Kidney (tissue), 14 donors: ENCODE measurements around the gene TENM4. TPM values are rescaled to one million over a fixed set of nuclear protein-coding genes. Genes with fewer than 3 reads are reported as not detected.
A peak's percentile ranks its signal among the peaks of the same experiment; 100 is the strongest.

ENCODE experiments used
- DNase-seq, 5 donors: peaks; one replicate each; pipeline ENCODE4 v3.0.0-alpha.2; 2013 to 2020
- FAIRE-seq: peaks from 2 replicates; lab custom pipeline; 2012; peaks lifted over from hg19 to GRCh38; lab: Jason Lieb, UNC
- H3K27ac ChIP-seq, 2 donors: one replicate each; pipeline ENCODE4 v1.7.0; 2013; ENCODE audit warnings: low read depth in 2 of 2, low read length in 2 of 2, inconsistent platforms in 1 of 2
- H3K27me3 ChIP-seq: one replicate; pipeline ENCODE4 v1.7.1; 2013; ENCODE audit warnings: low read length, inconsistent platforms; ENCODE audit not compliant: control insufficient read depth, insufficient read depth
- H3K36me3 ChIP-seq, 3 donors: one replicate each; pipeline versions ENCODE4 v1.7.0 to v1.7.1; 2013; ENCODE audit warnings: low read length in 3 of 3, control low read depth in 1 of 3, inconsistent platforms in 1 of 3; ENCODE audit not compliant: insufficient read depth in 3 of 3, control insufficient read depth in 2 of 3
- H3K4me1 ChIP-seq, 3 donors: one replicate each; pipeline versions ENCODE4 v1.7.0 to v1.7.1; 2013; ENCODE audit warnings: low read length in 3 of 3, inconsistent platforms in 1 of 3, low read depth in 1 of 3; ENCODE audit not compliant: control insufficient read depth in 2 of 3, insufficient read depth in 2 of 3
- H3K4me3 ChIP-seq, 3 donors: one replicate each; pipeline versions ENCODE4 v1.7.0 to v1.8.1; 2013; ENCODE audit warnings: low read length in 3 of 3, control low read depth in 1 of 3, inconsistent platforms in 1 of 3
- H3K9ac ChIP-seq, 3 donors: one replicate each; pipeline versions ENCODE4 v1.7.0 to v1.7.1; 2013; ENCODE audit warnings: low read length in 3 of 3, control low read depth in 1 of 3, inconsistent platforms in 1 of 3
- H3K9me3 ChIP-seq, 3 donors: one replicate each; pipeline versions ENCODE4 v1.7.0 to v1.7.1; 2013; ENCODE audit warnings: low read length in 3 of 3, control low read depth in 1 of 3, inconsistent platforms in 1 of 3; ENCODE audit not compliant: control insufficient read depth in 2 of 3, insufficient read depth in 1 of 3
- intact Hi-C: fragments of 100-400 bp; cut with DNase I; formaldehyde crosslinking; loops from one replicate; pipeline ENCODE4 v1.11.1; 2022
- polyA plus RNA-seq: library from polyadenylated mRNA; stranded (reverse); fragments of 350-450 nt; fragmentation: Illumina TruSeq; extraction: RNeasy Lipid Tissue Mini Kit (QIAGEN cat#74804); gene quantifications from one replicate; pipeline ENCODE4 v1.2.3, GENCODE V29; 2014; ENCODE audit warnings: low read depth, low replicate concordance; ENCODE audit not compliant: insufficient read depth
- total RNA-seq: library from RNA; stranded (reverse); fragmentation: NEBNext Ultra II Directional; extraction: Animal tissue kit (Norgen Biotek cat#: 25700); gene quantifications from one replicate; pipeline ENCODE4 v1.2.1, GENCODE V29; 2021
- TF ChIP-seq, protein P1 (sequence below): IDR thresholded peaks from 3 replicates; pipeline ENCODE4 v1.5.1; 2012; ENCODE audit warnings: mild to moderate bottlenecking, moderate library complexity, borderline replicate concordance; ENCODE audit not compliant: insufficient read depth; ENCODE audit errors: extremely low read depth
- donor health status: control.
- donor health status: control.
- donor health status: control.
- donor health status: control.
- donor health status: control.
- donor health status: DM: yes; HTN: yes; CAD: no.
- donor health status: Normal renal cell carcinoma (clear cell type).

Gene TENM4
- total and polyA plus RNA-seq, 2 donors from 2014 or later: 0.34 to 31.0 TPM

DNA sequence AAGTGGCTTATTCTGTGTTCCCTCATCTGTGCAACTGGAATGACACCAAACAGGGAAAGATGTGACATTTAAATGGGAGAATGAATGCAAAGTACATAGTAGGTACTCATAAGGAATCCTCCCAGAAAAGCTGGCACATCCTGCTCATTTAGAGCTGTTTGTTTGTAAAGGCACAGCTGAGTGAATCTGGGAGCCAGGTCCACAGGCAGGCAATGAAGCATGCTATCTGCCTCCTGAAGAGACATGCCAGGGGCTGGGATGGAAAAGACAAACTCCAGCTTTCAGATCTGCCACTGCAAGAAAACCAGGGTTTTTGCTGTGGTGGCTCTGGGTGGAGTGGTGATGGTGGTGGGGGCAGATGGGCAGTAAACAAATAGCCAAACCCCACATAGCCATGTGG, 150.1 kb downstream of the TENM4 start:
- TF ChIP-seq, protein P1, sequence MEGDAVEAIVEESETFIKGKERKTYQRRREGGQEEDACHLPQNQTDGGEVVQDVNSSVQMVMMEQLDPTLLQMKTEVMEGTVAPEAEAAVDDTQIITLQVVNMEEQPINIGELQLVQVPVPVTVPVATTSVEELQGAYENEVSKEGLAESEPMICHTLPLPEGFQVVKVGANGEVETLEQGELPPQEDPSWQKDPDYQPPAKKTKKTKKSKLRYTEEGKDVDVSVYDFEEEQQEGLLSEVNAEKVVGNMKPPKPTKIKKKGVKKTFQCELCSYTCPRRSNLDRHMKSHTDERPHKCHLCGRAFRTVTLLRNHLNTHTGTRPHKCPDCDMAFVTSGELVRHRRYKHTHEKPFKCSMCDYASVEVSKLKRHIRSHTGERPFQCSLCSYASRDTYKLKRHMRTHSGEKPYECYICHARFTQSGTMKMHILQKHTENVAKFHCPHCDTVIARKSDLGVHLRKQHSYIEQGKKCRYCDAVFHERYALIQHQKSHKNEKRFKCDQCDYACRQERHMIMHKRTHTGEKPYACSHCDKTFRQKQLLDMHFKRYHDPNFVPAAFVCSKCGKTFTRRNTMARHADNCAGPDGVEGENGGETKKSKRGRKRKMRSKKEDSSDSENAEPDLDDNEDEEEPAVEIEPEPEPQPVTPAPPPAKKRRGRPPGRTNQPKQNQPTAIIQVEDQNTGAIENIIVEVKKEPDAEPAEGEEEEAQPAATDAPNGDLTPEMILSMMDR: no peak
- no peaks in the 10 kb centered on the region for H3K4me1 ChIP-seq
- FAIRE-seq: no peak
- intact Hi-C loops: no loop called here
- H3K4me3 ChIP-seq: no peak overlapping the region
- no peak overlapping the region for H3K27ac ChIP-seq
- no peaks in the 10 kb centered on the region for H3K9me3 ChIP-seq
- no peaks in the 10 kb centered on the region for H3K36me3 ChIP-seq
- H3K9ac ChIP-seq: no peak overlapping the region
- DNase-seq: peak in 2 of 5 donors; percentile 27 to 42
- no peaks in the 10 kb centered on the region for H3K27me3 ChIP-seq

GRCh38 chr11:79287952-79288351, 152.9 kb downstream of the TENM4 start:
- FAIRE-seq (no peak), DNase-seq (no peak)
- TF ChIP-seq, protein P1: no peak
- no peaks in the 10 kb centered on the region for H3K27me3 ChIP-seq
- peaks cover 0 to 3% (median 3%) of the 10 kb centered on the region in 3 donors for H3K9me3 ChIP-seq
- H3K4me3 ChIP-seq: no peak overlapping the region
- H3K9ac ChIP-seq: no peak overlapping the region
- H3K27ac ChIP-seq: no peak overlapping the region
- no peaks in the 10 kb centered on the region for H3K4me1 ChIP-seq
- intact Hi-C loops: no loop called here
- no peaks in the 10 kb centered on the region for H3K36me3 ChIP-seq

DNA sequence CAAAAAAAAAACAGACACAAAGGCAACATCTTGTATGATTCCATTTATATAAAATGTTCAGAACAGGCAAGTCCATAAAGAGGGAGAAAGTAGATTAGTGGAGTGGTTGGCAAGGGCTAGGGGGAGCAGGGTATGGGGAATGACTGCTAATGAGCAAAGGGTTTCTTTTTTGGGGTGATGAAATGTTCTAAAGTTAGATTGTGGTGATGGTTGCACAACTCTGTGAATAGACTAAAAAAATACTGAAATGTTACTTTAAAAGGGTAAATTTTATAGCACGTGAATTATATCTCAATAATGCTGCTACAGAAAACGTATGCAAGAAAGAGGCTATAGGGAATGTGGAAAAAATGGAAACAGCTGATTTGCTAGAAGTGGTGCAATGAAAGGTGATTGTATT, 155.1 kb downstream of the TENM4 start:
- Histone ChIP-seq H3K9ac (no peak overlapping the region), H3K27me3 (no peaks in the 10 kb centered on the region), H3K27ac (no peak overlapping the region), H3K4me3 (no peak overlapping the region), H3K36me3 (no peaks in the 10 kb centered on the region), H3K9me3 (peaks cover 0 to 3% (median 3%) of the 10 kb centered on the region in 3 donors), H3K4me1 (no peaks in the 10 kb centered on the region)
- FAIRE-seq (no peak), DNase-seq (no peak)
- TF ChIP-seq, protein P1: no peak
- intact Hi-C loops: no loop called here
